Peyer's patch (tissue), 4 donors: ENCODE data around the gene FRMD4A.

Experiments used
- POLR2A ChIP-seq, 2 donors: fragments of 450-650 bp; IDR thresholded peaks; one replicate each; pipeline ENCODE4 v1.5.1; 2017; ENCODE audit warnings: antibody characterized with exemption in 2 of 2, mild to moderate bottlenecking in 2 of 2, moderate library complexity in 2 of 2
- TF ChIP-seq, protein P1 (sequence below), 6 experiments: fragments of 450-650 bp in 4 of 6; fragments of 200-600 bp in 2 of 6; sonication (generic) in 1 of 6; IDR thresholded peaks; one replicate each; pipeline ENCODE4 v1.5.1; 2017 to 2019; ENCODE audit warnings: antibody characterized with exemption in 6 of 6, mild to moderate bottlenecking in 3 of 6, moderate library complexity in 1 of 6

DNA sequence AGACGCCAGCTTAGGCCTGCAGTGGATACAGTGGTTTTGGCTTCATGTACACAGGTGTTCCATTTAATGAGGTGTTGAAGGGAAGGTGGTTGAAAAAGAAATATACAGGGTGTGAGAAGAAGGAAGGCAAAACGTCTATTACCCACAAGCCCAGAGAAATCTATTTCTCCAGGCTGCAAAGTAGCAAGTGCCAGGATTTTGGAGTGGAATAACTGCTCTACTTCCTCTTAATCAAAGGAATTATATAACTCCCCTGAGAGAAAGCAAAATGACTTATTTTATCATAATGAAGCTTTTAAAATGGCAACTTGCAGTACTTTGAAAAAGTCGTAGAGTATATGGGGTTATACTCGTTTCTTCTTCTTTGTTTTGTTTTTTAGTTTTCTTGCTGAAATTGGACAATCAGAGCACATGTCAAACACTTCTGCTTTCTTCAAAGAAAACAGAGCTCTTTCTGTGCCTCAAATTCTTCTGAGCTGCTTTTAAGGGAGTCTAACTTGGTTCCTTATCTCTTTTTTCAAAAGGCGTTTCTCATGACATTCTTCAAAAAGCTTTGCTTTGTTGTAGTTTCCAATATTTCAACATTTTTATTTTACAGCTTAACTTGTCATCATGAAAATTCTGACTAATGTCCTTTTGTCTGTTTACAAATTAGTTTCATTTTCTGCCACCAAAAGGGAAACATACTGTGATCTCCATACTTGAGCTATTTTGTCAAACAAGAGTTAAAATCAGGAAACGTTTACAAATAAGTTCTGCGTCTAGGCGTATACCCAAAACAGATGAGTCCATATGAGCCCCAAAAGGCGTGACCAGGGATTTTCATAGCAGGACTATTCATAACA, 289.7 kb downstream of the FRMD4A start:
- no peak for TF ChIP-seq POLR2A (IDR thresholded peaks at IDR 0.05)
- TF ChIP-seq, protein P1, sequence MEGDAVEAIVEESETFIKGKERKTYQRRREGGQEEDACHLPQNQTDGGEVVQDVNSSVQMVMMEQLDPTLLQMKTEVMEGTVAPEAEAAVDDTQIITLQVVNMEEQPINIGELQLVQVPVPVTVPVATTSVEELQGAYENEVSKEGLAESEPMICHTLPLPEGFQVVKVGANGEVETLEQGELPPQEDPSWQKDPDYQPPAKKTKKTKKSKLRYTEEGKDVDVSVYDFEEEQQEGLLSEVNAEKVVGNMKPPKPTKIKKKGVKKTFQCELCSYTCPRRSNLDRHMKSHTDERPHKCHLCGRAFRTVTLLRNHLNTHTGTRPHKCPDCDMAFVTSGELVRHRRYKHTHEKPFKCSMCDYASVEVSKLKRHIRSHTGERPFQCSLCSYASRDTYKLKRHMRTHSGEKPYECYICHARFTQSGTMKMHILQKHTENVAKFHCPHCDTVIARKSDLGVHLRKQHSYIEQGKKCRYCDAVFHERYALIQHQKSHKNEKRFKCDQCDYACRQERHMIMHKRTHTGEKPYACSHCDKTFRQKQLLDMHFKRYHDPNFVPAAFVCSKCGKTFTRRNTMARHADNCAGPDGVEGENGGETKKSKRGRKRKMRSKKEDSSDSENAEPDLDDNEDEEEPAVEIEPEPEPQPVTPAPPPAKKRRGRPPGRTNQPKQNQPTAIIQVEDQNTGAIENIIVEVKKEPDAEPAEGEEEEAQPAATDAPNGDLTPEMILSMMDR (IDR thresholded peaks at IDR 0.05): no peak
